DND-41 (cell line): Measurements from ENCODE around the gene THRB.

Source experiments
- ATAC-seq: fragments of 200-7000 bp; cut with Tn5 transposase; 3 replicates; pipeline ENCODE4 v1.9.1; 2021; ENCODE audit warnings: low read depth; ENCODE audit not compliant: insufficient read depth
- DNase-seq: peaks from one replicate; pipeline ENCODE4 v3.0.0-alpha.2; 2020
- H2AFZ ChIP-seq: 2 replicates; pipeline ENCODE4 v1.6.0; 2012; ENCODE audit warnings: low read depth, low read length
- H3K27ac ChIP-seq: 2 replicates; pipeline ENCODE4 v1.5.1; 2012; ENCODE audit warnings: low read length, inconsistent platforms
- H3K27me3 ChIP-seq: fragments of 200-600 bp; sonication (generic); 2 replicates; pipeline ENCODE4 v1.6.0; 2012; ENCODE audit warnings: low read length, mild to moderate bottlenecking, inconsistent platforms; ENCODE audit not compliant: insufficient read depth, poor library complexity
- H3K36me3 ChIP-seq: 2 replicates; pipeline ENCODE4 v1.5.1; 2012; ENCODE audit warnings: low read length, inconsistent platforms; ENCODE audit not compliant: insufficient read depth
- H3K4me1 ChIP-seq: 2 replicates; pipeline ENCODE4 v1.5.1; 2012; ENCODE audit warnings: mild to moderate bottlenecking, low read length; ENCODE audit not compliant: insufficient read depth
- H3K4me2 ChIP-seq: 2 replicates; pipeline ENCODE4 v1.6.0; 2012; ENCODE audit warnings: mild to moderate bottlenecking, moderate library complexity, low read length, inconsistent platforms; ENCODE audit not compliant: insufficient read depth
- H3K4me3 ChIP-seq, 2 experiments: fragments of 200-600 bp in 1 of 2; shearing (Covaris generic) in 1 of 2; 2 replicates each; pipeline ENCODE4 v1.5.1; 2012 to 2016; ENCODE audit warnings: inconsistent platforms in 2 of 2, low read length in 2 of 2, mild to moderate bottlenecking in 2 of 2, low read depth in 1 of 2, moderate library complexity in 1 of 2
- H3K79me2 ChIP-seq: 2 replicates; pipeline ENCODE4 v1.6.0; 2012; ENCODE audit warnings: low read length, inconsistent platforms; ENCODE audit not compliant: insufficient read depth
- H3K9ac ChIP-seq: 2 replicates; pipeline ENCODE4 v1.6.0; 2012; ENCODE audit warnings: low read depth, mild to moderate bottlenecking, inconsistent platforms, low read length, moderate library complexity
- H3K9me3 ChIP-seq: 2 replicates; pipeline ENCODE4 v1.5.1; 2012; ENCODE audit warnings: low read length, moderate library complexity, mild to moderate bottlenecking, inconsistent platforms; ENCODE audit not compliant: insufficient read depth, severe bottlenecking
- H4K20me1 ChIP-seq: 2 replicates; pipeline ENCODE4 v1.6.0; 2012; ENCODE audit warnings: low read length; ENCODE audit not compliant: insufficient read depth
- CTCF ChIP-seq: IDR thresholded peaks from 2 replicates; pipeline ENCODE4 v1.5.1; 2012; ENCODE audit warnings: borderline replicate concordance, low read length, moderate library complexity, mild to moderate bottlenecking; ENCODE audit not compliant: poor library complexity, severe bottlenecking; ENCODE audit errors: extremely low read depth
- EZH2 ChIP-seq: IDR thresholded peaks from 3 replicates; pipeline ENCODE4 v1.6.1; 2012; ENCODE audit warnings: borderline replicate concordance, low read depth, mild to moderate bottlenecking, moderate library complexity, low read length, inconsistent platforms; ENCODE audit not compliant: severe bottlenecking

Gene THRB

GRCh38 chr3:24382647-24383046, 112.0 kb downstream of the THRB start:
- no peaks in the 10 kb centered on the region for H3K9me3 ChIP-seq
- no peak overlapping the region for H3K4me3 ChIP-seq
- no peak overlapping the region for H2AFZ ChIP-seq
- H3K4me1 ChIP-seq, result no peaks in the 10 kb centered on the region
- no peak overlapping the region for H3K9ac ChIP-seq
- H4K20me1 ChIP-seq, result no peaks in the 10 kb centered on the region
- TF ChIP-seq EZH2 (no peak), CTCF (no peak)
- DNase-seq (no peak), ATAC-seq (no peak)
- no peak overlapping the region for H3K4me2 ChIP-seq
- H3K27ac ChIP-seq, result no peak overlapping the region
- no peaks in the 10 kb centered on the region for H3K27me3 ChIP-seq
- H3K36me3 ChIP-seq, result no peaks in the 10 kb centered on the region
- no peaks in the 10 kb centered on the region for H3K79me2 ChIP-seq

GRCh38 chr3:24379936-24380335, 114.7 kb downstream of the THRB start:
- H3K9me3 ChIP-seq, result no peaks in the 10 kb centered on the region
- H2AFZ ChIP-seq, result no peak overlapping the region
- no peak overlapping the region for H3K4me2 ChIP-seq
- no peaks in the 10 kb centered on the region for H3K36me3 ChIP-seq
- H3K4me1 ChIP-seq, result no peaks in the 10 kb centered on the region
- no peak overlapping the region for H3K4me3 ChIP-seq
- DNase-seq (no peak), ATAC-seq (no peak)
- no peaks in the 10 kb centered on the region for H3K27me3 ChIP-seq
- H3K27ac ChIP-seq, result no peak overlapping the region
- TF ChIP-seq CTCF (no peak), EZH2 (no peak)
- no peaks in the 10 kb centered on the region for H4K20me1 ChIP-seq
- H3K9ac ChIP-seq, result no peak overlapping the region
- no peaks in the 10 kb centered on the region for H3K79me2 ChIP-seq

- DNase-seq (no peak), ATAC-seq (no peak)
- H3K27me3 ChIP-seq, result no peaks in the 10 kb centered on the region
Observed at GRCh38 chr3:24378313-24378712, 116.3 kb downstream of the THRB start.

More at GRCh38 chr3:24378313-24378712, 116.3 kb downstream of the THRB start:
- Histone ChIP-seq H3K9me3 (no peaks in the 10 kb centered on the region), H2AFZ (no peak overlapping the region), H3K9ac (no peak overlapping the region), H3K79me2 (no peaks in the 10 kb centered on the region), H4K20me1 (no peaks in the 10 kb centered on the region), H3K4me3 (no peak overlapping the region), H3K4me2 (no peak overlapping the region), H3K27ac (no peak overlapping the region), H3K4me1 (no peaks in the 10 kb centered on the region), H3K36me3 (no peaks in the 10 kb centered on the region)
- TF ChIP-seq EZH2 (no peak), CTCF (no peak)
